CD4-positive, alpha-beta T cell treated with Interleukin-15 for 4 hours (primary cell): ENCODE data around the gene UGT2B7.
"Not testable (repeated sequence)": the region's sequence is repeated elsewhere in the genome, so short reads cannot be mapped to it uniquely, and the experiment has no call there.

Source experiments
- DNase-seq: peaks from one replicate; pipeline ENCODE4 v3.0.0-alpha.2; 2020; ENCODE audit warnings: low spot score

The UGT2B7 gene

DNA sequence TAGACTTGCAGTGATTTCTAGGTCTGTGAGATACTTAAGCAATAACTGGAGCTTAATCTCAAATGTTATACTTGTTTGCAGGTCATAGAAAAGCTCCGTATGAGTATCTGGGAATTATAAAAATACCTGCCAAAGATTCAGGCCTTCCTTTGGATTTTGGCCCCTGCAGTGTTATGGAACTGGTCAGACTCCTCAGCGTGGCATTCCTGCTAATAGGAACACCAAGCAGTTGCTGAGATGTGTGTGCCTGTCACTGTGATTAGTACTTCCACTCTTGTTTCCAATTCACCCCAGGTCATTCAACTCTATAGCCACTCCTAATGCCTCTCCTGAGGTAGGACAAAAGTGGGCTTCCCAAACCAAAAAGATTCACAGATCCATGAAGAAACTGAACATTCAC is 7.8 kb upstream of the UGT2B7 start:
- DNase-seq = no peak

DNA sequence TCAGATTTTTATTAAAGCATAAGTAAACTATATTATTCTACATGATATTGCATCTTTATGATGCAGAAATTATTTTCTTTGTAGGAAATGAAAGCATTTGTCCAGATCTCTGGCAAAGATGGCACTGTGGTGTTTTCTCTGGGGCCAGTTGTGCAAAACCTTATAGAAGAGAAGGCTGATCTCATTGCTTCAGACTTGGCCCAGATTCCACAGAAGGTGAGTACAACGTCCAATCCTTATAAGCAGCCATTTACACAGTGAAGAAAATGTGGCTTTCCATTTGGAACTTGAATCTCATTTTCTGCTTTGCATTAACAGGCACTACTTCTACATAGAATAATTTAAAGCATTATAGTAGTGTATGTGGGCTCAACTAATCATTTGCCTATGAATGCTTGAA is 6.9 kb upstream of the UGT2B7 start:
- no peak for DNase-seq

DNA sequence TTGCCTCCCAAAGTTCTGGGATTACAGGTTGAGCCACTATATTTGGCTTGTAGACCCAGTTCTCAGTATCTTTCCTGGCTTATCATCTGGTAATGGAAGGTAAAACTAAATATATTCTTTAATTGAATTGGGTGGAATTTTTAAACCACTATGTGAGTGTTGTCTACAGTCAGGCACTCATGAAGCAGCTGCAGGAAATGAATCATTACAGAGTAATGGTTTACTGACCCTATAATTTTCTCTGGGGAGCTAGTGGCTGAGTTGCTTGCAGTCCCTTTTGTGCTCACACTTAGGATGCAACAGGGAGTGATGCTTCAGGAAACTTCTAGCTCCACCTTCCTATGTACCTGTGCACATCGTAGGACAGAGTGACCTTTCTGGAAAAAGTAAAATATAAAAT is 4.1 kb upstream of the UGT2B7 start:
- DNase-seq = no peak

DNA sequence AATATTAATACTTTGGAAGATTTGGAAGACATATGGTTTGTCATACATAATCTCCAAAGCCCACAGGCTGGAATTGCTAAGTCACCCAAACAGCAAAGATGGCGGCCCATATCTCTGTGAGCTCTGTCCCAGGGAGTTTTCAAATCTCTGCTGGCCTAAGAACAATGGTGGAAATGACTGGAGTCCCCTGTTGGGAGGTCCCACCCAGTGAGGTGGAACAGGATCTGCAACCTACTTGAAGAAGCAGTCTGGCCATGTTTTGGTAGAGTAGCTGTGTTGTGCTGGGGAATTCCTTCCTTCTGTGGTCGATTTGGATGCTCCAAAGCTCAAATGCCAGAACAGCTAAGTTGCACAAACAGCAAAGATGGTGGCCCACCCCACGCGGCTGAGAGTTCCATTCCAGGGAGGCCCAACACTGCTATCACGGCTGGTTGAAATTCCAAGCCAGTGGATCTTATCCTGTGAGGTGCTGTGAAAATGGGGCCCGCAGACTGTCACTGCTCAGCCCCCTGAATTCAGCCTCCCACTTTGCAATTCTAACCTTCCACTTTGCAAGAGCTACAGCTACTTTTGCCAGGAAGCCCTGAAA is 3.2 kb upstream of the UGT2B7 start:
- no peak for DNase-seq

DNA sequence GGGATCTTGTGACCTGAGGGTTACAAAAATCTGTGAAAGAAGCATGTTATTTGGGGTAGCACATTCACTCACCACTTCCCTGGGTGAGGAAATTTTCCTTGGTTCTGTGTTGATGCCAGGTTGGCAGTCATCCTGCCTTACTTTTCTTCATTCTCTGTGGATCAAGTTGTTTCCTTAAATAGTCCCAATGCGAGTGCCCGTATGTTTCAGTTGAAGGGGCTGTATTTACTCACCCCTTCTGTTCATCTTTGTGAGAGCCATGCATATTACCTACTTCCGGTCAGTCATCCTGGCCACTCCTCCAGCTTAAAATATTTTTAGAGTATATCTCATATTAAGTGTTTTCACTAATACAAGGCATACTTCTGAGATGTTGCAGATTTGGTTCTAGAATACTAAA is 2.6 kb upstream of the UGT2B7 start:
- DNase-seq = no peak

DNA sequence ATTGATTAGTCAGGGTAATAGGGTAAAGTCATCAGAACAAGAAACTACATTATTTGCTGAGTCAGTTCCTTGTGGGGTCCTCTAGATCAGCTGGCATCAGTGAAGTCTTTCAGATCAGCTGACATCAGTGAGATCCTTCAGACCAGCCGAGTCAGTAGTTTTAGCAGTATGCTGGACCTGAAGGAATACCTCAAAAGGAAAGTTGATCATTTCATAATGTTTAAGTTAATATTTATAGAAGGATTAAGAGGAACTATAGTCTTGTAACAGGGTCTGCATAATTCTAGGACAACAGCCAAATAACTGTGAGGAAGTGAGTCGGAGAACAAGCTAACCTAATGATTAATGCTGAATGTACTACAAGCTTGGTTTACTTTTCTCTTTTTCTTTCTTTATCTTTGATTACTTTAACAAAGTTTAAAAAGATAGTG is 958 bp upstream of the UGT2B7 start:
- DNase-seq = no peak

DNA sequence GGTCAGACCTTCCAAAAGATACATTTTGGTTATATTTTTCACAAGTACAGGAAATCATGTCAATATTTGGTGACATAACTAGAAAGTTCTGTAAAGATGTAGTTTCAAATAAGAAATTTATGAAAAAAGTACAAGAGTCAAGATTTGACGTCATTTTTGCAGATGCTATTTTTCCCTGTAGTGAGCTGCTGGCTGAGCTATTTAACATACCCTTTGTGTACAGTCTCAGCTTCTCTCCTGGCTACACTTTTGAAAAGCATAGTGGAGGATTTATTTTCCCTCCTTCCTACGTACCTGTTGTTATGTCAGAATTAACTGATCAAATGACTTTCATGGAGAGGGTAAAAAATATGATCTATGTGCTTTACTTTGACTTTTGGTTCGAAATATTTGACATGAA is 536 bp downstream of the UGT2B7 start:
- DNase-seq = no peak

DNA sequence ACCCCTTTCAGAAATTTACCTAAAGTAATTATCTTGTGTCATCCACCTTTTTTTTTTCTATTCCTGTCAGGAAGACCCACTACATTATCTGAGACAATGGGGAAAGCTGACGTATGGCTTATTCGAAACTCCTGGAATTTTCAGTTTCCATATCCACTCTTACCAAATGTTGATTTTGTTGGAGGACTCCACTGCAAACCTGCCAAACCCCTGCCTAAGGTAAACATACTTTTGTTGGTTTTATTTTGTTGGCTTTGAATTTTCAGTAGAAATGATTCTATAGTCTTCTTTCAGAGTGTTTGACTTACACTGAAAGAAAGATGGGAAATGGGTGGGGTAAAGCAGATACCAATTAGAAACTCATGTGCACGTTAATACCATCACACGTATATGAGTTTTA is 2.2 kb downstream of the UGT2B7 start:
- DNase-seq = no peak

DNA sequence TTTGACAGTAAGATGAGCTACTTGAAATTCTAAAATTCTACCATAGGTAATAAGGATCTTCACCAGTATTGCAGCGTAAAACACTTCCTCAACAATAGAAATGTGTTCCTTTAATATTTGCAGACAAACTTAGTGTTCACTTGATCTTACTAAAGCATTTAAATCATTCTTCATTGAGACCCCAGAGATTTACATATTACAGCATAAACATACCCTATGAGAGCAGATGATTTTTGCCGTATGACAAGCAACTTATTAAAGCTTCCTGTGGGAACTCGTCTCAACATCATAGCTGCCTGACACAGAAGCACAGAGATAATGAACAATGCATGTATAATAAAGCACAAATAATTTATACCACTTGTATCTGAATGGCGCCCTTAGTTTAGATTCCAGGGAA is 3.6 kb downstream of the UGT2B7 start:
- DNase-seq = no peak

DNA sequence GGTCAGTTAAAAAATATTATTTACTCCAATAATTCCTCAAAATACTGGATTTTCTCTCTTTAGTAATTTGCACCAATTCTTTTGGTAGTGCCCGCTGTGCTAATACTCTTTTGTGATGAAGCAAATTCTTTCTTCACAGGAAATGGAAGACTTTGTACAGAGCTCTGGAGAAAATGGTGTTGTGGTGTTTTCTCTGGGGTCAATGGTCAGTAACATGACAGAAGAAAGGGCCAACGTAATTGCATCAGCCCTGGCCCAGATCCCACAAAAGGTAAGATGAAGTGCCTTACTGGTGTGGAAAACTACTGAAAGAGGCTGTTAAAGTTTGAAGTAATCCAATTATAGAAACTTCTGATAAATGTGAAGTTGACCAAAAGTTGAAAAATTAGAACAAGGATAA is 6.4 kb downstream of the UGT2B7 start:
- DNase-seq = not testable (repeated sequence)

DNA sequence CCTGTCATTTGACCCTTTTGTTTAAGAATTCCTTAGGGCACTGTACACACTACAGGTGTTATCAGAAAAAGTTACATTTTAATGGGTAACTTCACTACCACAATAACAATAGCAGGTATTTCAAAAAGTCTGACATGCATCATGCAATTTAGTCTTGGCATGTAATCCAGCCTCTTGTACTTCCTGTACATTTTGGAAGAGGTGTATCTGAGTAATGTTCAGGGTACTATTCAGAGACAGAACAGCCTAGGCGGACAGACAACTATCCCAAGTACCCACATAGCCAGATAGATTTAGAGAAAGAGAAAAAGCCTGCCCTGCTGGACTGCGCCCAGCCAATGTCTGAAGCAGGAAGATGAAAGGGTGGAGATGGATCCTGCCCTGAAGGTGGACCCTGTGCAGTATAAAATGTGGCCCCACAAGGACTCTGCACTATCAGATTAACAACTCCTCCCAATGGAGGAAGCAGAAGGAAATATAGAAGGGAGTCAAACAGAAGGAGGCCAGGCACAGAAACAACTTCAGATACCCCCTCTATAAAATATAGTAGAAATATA is 8.5 kb downstream of the UGT2B7 start:
- no peak for DNase-seq

DNA sequence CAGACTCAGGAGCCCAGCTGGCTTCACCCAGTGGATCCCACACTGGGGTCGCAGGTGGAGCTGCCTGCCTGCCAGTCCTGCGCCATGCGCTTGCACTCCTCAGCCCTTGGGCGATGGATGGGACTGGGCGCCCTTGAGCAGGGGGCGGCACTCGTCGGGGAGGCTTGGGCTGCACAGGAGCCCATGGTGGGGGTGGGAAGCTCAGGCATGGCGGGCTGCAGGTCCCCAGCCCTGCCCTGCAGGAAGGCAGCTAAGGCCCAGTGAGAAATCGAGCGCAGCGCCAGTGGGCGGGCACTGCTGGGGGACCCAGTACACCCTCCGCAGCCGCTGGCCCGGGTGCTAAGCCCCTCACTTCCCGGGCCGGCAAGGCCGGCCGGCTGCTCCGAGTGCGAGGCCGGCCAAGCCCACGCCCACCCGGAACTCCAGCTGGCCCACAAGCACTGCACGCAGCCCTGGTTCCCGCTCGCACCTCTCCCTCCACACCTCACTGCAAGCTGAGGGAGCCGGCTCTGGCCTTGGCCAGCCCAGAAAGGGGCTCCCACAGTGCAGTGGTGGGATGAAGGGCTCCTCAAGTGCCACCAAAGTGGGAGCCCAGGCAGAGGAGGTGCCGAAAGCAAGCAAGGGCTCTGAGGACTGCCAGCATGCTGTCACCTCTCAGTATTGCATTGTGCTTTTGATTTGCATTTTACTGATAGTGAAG is 19.0 kb downstream of the UGT2B7 start:
- DNase-seq = not testable (repeated sequence)

DNA sequence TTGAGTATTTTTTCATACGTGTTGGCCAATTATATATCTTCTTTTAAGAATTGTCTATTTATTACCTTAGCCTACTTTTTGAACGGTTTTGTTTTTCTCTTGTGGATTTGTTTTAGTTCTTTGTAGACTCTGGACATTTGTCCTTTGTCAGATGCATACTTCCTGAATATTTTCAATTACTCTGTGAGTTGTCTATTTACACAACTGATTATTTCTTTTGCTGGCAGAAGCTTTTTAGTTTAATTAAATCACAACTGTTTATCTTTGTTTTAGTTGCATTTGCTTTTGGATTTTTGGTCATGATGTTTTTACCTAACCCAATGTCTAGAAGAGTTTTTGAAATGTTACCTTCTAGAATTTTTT is 19.6 kb downstream of the UGT2B7 start:
- no peak for DNase-seq

DNA sequence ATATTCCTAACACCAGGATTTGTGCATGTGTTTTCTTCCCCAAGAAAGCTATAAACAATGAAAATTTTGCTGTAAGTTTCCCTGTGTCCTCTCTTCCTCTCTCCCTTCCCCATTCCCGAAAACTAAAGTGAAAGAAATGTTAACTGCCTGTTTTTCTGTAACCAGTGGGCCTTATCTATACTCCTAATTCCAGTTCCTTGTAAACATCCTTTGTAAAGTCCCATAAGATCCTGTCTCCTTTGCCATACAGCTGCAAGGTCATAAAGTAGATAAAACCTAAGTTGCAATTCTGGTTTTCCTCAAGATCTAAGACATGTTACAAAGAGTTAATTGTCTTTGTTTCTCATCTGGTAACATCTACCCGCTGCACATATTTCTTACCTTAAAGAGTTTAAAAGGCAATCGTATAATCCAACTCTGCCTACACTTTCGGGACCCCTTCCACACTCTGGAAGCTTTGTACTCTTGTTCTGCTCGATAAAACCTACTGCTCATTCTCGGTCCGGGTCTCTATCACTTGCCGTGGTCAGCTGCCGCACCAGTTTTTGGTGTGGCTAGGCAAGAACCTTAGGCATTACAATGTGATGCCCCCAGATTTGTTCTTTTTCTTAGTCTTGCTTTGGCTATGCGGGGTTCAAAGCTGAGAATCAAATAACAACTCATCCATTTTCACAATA is 20.5 kb downstream of the UGT2B7 start:
- no peak for DNase-seq

DNA sequence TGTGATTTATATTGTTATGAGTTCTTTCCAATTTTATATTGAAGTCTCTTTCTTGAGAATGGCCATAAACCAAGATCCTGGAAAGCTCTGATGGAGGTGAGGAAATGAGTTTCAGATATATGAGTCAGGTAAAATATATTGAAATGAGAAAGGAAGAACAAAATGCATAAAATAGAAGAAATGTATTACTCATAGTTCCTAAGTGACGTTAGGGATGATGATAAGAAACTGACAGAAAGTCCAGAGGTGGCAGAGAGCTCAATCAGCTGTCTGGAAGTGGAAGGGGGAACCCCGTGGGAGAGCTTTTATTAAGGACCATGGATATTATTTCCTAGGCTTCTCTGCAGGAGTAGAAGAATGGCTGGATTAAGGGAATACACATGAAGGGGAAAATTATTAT is 24.6 kb downstream of the UGT2B7 start:
- no peak for DNase-seq

DNA sequence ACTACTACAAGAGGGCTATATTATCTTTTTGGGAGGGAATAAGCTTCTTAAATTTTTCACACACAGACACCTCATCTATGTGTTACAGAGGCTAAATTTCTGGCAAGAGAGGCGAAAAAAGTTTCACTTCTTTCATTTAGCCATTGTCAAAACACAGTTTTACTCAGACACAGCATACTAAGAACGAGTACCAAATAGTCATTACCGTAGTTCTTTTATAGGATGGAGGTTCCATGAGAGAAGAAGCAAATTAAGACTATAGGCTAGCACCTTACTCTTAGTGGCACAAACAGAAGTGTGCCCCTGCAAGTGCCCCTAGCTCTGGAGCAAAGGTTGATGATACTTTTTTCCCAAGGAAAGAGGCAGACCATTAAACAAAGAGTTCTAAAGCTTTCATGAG is 26.2 kb downstream of the UGT2B7 start:
- DNase-seq = no peak

DNA sequence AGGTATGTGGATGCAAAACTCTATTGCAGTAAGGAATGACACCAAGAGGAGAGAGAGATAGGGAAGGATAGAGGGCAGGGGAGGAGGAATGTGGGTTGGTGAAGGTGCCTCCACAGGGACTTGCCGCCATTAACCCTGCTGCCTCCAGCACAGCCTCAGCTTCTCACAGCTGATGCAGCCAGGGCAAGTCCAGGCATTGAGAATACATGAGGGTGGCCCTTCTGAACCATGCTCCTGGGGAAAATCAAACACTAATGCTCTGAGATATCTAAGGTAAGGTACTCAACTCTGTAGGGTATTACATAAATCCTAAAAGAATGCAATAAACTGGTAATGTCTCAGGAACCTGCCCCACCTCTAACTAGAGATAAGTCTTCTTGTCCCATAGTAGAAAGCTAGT is 28.7 kb downstream of the UGT2B7 start:
- DNase-seq = no peak

DNA sequence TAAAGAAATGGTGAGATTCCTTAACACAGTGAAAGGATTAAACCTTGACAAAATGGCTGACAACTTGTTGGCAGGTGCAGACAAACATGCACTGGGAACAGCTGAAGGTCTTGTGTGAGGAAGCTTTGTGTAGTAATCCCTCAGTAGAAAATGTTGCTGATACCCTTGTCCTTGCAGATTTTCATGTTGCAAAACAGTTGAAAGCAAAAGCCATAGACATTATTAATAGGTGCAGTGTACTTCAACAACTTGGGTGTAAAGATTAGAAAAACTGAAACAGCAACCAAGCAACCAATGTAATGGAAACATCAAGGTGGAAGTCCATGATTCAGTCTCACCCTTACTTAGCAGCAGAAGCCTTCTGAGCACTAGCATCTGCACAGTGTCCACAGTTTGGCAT is 29.8 kb downstream of the UGT2B7 start:
- DNase-seq = no peak

DNA sequence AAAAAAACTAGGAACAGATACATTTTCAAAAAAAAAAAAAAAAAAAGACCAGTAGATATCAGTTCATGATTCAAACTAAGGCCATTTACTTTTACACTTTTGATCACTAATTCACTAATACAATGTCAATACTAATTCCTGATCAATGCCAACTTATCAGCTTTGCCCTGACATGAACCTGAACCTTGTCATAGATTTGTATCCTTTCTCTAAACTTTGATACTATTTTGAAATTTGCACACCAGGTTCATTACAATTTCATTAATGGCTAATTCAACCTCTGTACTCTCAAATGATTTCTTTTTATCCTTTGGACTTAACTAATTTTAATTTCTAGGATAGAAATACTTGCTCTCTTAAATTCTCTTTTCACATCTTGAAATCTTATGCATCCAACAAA is 37.7 kb downstream of the UGT2B7 start:
- DNase-seq = no peak

DNA sequence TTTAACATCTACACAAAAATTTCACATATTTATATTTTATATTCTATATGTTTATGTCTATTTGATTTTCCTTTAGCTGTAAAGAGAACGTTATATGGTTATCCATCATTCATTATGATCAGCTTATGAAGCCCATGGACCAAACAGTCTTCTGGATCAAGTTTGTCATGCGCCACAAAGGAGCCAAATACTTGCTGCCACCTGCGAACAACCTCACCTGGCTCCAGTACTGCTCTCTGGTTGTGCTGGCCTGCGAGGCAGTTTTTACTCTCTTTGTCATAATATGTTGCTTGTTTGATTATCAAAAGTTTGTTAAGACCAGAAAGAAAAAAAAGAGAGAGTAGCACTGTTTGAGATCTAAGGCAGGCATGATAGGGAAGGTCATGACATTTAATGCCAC is 38.2 kb downstream of the UGT2B7 start:
- DNase-seq = no peak

DNA sequence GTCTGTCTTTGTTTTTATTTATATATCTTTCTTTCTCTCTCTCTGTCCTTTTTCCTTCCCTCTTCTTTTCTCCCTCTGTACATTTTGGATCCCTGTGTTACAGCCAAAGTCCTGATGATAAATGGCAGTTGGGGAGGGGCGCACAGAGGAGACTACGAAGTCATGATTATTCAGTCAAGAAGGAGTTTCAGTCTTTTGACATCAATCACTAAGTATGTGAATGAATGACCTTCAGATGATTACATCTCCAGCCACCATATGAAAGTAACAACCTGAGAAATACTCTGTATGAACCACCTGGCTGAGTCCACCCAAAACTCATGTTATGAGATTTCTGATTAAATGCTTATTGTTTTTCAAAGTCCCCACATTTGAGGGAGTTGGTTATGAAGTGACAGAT is 45.0 kb downstream of the UGT2B7 start:
- no peak for DNase-seq

DNA sequence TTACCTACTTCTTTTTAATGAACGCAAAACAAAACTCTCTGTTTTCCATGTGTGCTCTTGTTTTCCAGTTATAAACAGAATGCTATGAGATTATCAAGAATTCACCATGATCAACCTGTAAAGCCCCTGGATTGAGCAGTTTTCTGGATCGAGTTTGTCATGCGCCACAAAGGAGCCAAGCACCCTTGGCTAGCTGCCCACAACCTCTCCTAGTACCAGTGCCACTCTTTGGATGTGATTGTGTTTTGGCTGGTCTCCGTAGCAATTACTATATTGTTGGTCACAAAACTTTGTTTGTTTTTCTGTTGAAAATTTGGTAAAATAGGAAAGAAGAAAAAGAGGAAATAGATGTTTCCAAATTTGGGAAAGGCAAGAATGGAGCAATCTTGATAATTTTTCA is 51.1 kb downstream of the UGT2B7 start:
- no peak for DNase-seq

DNA sequence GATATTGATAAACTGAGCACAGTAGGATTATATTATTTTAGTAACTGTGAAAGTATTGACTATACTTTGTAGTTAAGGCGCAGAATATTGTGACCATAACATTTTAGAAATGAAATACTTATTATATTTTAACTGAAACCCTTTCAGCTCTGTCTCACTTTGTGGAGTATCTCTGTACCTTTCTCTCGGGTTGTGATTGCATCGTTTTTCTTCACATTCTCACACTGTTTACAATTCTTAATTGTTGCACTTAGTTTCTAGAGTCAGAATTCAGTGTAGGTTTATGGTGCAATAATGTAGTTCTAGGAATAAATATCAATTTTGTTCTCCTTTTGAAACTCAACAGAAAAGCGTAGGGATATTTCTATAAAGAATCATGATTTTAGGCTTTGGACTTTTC is 57.7 kb downstream of the UGT2B7 start:
- no peak for DNase-seq

DNA sequence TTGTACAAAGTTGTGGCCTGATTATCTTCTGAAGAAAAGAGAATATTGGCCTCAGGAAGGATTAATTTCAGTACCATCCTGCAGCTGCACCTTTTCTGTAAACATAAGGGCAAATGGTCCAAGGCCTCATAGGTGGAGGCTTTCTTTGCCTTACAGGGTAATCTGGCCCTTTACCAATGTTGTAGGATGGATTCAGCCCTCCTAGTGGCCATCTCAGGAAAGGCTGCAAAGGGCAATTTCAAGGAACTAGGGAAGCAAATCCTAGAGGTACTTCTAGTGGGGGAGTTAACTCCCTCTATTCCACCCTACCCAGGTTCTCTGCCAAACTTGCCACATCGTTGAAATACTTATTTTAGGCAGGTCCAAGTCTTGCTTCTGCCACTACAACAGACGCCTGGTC is 60.6 kb downstream of the UGT2B7 start:
- no peak for DNase-seq
